ENCODE measurements around the gene SLIT1.

- TF ChIP-seq POLR2A (IDR thresholded peaks at IDR 0.05; ENCODE audit: control extremely low read depth in 1 of 2, low read depth in 2 of 2, low read length in 2 of 2) = no peak
- no peak for TF ChIP-seq RNF2 (IDR thresholded peaks at IDR 0.05; ENCODE audit: borderline replicate concordance, low read depth, low read length, missing control alignments, poor library complexity, severe bottlenecking)
- TF ChIP-seq CTCF (IDR thresholded peaks at IDR 0.05; ENCODE audit: control extremely low read depth in 1 of 3, insufficient read depth in 1 of 3, low read depth in 1 of 3, low read length in 3 of 3) = no peak
- no peak for TF ChIP-seq CHD2 (IDR thresholded peaks at IDR 0.05; ENCODE audit: low read length)
Measured at GRCh38 chr10:97186911-97187310, 1.2 kb upstream of the SLIT1 start.

Measured in H1 (cell line).